ENCODE results near the gene FGB.
"Not testable (repeated sequence)": the region's sequence is repeated elsewhere in the genome, so short reads cannot be mapped to it uniquely, and the experiment has no call there.

FGB gene

DNA sequence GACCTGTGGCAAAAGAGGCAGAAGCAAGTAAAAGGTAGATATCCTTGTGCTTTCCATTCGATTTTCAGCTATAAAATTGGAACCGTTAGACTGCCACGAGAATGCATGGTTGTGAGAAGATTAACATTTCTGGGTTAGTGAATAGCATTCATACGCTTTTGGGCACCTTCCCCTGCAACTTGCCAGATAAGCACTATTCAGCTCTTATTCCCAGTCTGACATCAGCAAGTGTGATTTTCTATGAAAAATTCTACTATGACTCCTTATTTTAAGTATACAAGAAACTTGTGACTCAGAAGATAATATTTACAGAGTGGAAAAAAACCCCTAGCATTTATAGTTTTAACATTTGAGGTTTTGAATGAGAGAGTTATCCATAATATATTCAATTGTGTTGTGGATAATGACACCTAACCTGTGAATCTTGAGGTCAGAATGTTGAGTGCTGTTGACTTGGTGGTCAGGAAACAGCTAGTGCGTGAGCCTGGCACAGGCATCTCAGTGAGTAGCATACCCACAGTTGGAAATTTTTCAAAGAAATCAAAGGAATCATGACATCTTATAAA lies 3.9 kb downstream of the FGB start:
- DNase-seq: no peak

DNA sequence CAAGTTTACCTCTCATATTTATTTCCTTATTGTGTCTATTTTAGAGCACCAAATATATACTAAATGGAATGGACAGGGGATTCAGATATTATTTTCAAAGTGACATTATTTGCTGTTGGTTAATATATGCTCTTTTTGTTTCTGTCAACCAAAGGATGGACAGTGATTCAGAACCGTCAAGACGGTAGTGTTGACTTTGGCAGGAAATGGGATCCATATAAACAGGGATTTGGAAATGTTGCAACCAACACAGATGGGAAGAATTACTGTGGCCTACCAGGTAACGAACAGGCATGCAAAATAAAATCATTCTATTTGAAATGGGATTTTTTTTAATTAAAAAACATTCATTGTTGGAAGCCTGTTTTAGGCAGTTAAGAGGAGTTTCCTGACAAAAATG lies 6.2 kb downstream of the FGB start:
- no peak for DNase-seq

DNA sequence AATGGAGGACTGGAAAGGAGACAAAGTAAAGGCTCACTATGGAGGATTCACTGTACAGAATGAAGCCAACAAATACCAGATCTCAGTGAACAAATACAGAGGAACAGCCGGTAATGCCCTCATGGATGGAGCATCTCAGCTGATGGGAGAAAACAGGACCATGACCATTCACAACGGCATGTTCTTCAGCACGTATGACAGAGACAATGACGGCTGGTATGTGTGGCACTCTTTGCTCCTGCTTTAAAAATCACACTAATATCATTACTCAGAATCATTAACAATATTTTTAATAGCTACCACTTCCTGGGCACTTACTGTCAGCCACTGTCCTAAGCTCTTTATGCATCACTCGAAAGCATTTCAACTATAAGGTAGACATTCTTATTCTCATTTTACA lies 6.8 kb downstream of the FGB start:
- DNase-seq: no peak

DNA sequence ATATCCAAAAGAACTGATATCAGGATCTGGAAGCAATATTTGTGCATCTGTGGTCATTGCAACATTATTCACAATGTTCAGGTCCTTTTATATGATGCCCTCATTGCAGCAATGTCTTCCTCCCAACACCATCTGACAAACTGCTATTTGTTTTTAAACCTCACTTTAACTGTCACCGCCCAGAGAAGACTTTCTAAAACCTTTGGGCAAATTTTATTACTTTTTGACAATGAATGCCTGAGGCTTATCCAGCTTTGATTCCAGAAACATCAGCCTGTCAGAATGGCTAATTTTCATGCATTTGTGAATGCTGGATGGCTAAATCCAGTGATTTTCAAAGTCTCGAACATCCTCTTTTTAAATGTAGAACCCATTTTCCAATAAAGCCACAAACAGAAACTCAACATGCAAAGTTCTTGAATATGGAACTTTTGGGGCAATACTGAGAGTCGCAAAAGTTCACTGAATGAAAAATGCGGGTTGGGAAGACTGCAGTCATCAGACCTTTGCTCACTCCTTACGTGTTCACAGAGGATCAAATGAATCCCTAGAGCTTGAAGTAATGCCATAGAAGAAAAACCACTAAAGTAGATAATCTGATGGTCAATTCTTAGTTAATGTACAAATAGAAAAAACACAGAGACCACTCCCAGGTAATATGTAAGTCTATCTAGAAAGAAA lies 10.5 kb downstream of the FGB start:
- no peak for DNase-seq

DNA sequence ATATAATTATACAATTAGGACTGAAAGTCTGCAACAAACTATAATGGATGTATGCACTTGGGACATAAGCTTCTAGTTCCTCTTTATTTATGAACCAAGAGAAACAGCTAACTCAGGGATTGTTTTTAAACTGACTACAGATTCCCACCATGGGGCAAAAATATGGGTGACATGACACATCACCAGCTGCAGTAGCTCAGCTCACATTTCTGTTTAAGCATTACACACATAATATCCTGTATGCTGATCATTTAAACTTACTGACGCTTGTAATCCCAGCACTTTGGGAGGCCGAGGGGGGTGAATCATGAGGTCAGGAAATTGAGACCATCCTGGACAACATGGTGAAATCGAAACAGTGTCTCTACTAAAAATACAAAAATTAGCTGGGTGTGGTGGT lies 11.5 kb downstream of the FGB start:
- no peak for DNase-seq

DNA sequence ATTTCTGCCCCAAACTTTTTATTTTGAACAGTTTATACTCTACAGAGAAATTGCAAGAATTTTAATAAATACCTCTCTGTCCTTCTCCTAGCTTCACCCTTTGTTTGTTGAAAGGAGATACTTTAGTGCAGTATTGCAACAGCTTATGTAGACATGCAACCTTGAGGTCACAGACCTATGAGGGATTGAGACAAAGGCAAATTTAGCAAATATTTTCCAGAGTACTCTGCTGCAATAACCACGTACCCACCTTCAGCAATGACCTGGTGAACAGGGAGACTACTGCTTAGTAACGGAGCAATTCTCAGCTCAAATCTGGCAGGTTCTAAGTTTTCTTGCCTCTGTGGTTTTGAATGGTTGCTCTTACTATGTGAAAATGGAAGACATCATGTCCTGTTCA lies 14.5 kb downstream of the FGB start:
- no peak for DNase-seq

DNA sequence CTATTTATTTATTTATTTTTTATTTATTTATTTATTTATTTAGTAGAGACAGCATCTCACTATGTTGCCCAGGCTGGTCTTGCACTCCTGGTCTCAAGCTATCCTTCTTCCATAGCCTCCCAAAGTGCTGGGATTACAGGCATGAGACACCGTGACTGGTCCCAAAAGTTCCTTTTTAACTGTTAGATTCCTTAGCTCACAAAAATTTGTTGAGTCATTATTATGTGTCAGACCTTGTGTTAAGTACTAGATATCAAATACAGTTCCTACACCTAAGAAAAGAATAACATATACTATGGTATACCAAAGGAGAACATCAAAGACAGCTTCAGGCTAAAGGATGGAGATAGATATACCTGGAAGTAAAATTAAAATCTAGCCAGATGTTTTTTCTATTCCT lies 16.1 kb downstream of the FGB start:
- no peak for DNase-seq

DNA sequence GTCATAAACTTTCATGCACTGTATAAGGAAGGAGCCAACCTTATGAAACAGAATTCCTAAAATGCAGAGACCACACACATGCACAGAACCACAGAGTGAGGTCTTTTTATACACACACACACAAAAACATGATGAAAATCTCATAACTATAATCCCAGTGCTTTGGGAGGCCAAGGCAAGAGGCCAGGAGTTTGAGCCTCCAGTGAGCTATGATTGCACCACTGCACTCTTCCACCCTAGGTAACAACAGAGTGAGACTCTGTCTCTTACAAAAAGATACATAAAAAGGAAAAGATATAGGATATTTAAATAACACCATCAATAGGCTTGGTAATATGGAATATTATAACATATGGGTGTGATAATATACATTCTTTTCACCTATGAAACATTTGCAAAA lies 17.1 kb downstream of the FGB start:
- DNase-seq: no peak

DNA sequence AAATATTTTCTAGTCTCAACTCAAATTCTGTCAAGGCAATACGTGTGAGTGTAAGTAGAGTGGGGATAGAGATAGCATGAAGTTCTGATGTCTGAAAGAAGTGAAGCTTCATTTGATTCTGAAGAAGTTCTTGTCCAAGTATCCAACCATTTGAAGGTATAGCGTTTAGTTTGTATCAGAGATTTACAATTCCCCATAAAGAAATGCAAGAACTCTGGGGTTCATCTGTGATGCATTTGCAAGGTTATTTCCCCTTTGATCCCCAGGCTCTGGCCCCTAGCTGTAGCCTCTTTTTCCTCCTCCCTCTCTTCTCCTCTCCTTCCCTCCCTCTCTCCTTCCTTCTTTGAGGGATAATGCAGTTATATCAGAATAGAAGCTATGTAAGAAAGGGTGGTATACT lies 19.9 kb downstream of the FGB start:
- DNase-seq: no peak

DNA sequence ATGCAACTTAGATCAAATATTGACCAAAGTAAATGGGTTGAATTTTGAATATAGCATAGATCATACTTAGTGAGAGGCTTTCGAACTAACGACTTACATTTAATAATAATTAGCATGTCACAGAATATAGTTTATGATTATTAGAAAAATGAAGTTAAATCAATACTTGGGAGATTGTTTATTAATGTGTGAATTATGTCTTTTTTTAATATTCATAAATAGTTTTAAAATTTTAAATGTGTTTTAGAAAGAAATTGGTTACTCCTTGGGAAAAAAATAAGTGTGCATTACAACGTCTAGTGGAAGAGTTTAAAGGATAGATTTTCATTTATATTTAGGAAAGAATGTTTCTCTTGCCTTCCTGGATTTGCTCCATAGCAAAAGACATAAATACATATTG lies 20.4 kb downstream of the FGB start:
- no peak for DNase-seq

DNA sequence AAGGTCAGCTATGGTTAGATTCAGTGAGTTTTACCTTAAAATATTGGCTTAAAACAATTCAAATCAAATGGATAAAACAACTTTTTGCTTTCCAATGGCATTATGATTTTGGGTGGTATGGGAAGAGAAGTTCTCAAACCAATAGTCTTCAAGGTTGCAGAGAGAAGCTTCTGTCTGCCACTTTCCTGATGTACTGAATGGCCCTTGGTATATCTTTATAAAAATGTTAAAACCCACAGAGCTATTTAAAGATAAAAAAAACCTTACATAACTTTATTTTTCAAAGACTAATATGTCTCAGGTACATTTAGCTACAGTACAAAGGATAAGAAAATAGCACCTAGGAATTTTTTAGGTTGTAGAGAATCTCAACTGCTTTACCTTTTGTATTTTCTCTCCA lies 20.9 kb downstream of the FGB start:
- DNase-seq: no peak

DNA sequence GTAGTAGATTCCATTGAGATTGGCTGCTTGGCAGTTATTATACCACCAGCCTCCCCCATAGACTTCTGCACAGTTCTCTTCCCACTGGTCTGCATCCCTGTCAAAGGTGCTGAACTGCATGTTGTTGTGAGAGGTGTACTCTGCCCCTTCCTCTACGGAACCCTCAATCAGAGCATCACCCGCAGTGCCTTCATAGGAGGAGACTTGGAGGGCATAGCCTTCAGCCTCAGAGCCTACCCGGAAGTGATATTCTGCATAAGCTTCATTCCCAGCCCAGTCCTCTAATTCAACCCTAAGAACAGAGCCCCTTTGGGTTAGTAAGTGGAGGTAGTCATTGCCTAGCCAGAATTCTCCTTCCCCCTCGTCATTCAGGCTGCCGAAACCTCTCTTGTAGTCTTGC lies 21.4 kb downstream of the FGB start:
- no peak for DNase-seq

DNA sequence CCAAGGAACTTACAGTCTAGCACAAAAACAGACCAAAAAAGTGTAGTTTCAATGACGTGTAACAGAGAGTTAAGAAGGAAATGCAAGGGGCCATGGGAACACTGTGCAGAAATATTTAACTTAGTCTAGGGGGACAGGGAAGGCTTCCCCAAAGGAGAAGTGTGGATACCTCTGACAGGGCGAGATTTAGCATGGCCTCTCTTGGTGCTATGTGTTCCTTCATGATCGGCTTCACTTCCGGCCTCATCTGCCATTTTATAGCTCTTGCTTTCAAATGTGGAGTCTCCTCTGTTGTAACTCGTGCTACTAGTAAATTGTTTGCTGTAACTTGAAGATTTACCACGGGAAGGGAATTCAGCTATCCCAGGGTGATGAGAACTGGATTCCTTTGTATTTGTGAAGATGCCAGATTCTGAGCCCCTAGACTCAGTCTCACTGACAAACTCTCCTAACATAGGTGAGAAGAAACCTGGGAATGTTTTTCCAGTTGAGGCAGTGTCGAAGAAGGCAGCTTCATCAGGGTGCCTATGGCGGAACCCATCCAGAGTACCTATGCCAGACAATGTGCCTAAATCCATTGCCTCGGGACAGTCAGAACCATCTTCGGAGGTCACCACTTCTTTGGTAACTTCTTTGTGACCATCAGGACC lies 22.7 kb downstream of the FGB start:
- no peak for DNase-seq

DNA sequence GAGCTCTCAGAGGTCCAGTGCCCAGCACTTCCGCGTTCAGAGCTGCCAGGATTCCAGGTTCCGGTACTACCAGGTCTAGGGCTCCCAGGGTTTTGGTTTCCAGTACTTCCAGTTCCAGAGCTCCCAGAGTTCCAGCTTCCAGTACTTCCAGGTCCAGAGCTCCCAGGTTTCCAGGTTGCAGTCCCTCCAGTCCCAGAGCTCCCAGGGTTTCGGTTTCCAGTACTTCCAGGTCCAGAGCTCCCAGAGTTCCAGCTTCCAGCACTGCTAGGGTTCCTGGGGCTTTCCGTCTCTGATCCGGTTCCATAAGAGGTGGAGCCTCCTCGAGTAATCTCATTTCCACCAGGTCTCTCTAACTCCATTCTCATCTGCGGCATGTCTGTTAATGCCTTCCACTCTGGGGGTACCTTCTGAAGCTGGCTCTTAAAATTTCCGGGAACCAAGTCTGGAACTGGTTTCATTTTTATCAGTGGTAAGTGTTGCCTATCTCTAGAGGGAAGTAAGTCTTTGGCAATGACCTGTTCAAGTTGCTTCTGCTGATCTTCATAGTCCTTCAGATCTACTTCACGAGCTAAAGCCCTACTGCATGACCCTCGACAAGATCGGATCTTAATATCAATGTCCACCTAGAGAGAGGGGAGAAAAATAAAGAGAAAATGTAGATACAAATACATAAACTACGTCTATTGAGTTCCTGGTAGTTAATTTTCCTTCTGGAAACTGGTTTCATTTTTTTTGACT lies 23.7 kb downstream of the FGB start:
- no peak for DNase-seq

DNA sequence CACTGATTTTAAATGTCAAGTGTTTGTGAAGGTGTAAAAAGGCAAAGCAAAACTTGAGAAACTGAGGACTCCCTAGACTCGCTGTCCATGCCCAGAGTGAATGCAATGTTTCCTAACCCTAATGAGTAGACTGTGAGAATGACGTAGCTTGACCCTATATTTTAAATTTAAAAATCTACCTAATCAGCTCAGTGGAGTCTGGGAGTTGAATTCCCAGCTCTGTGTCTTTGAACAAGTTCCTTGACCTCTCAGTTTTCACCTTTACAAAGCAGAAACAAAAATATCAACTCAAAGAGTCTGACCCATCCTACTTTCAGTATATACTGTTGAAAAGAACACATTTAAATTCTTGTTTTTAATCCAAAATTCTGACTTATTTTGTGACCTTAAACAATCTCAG lies 25.4 kb downstream of the FGB start:
- no peak for DNase-seq

DNA sequence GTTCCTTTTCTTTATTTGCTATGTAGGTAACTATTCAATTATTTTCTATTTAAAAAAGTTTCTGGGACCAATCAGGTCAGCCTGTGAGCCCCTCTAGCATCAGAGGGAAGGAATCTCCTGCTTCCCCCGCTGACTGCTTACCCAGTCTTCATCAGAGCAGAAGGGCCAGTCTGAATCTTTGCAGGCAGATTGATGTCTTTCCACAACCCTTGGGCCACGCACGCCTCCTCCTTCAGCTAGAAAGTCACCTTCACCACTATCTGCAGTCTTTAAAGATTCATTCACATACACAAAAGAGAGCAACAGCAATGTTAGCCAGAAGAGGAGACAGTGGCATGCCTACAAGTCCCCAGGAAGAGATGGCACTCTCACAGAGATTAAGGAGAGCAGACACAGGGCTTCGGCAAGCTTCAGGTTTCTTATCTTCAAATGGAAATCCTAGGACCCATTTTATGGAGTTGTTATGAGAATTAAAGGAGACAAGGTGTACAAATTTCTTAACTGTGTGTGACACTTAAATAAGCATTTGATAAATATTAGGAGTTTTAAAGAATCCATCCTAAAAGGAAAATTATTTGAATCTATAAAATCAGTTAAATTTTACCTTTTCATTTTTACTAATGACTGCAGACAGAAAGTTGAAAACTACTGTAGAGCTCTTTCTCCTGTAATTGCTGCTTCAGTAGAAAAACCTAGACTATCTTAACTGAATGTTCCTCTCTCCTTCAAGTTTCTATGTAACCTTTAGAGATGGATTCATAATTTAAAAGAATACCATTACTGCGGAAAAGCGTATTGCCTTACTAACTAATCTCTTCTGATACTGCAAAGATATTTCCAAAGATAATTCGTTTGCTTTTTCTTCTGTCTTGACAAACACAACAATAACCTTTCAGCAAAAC lies 26.7 kb downstream of the FGB start:
- DNase-seq: no peak

DNA sequence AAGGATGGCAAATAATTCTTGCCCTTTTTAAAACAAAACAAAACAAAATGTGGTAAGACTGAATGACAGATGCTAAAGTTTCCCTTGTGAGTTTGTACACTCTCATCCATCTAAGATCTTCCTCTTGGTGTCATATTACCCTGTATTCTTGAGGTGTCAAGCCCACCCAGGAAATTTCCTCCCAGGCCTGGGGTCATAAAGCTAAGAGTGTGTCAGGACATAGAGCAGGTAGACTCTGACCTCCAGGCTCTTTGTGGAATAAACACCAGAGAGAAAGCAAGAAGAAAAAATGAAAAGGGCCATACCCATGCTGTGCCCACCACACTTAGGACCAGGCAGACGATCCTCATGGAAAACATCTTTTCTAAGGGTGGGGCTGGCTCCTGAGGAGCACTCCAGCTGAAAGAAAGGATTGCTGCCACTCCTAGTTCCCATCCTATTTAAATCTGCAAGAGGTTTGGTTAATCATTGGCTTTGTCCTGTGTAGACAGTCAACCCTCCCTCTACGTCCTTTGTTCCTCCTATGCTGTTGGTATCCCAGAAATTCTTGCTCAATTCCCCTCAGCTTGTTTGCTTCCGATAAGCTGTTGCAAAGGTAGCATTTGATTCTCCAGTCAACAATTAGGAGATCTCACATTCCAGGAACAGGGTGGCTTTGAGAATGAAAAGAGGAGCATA lies 27.7 kb downstream of the FGB start, which contains the start of gene FGA:
TSS of gene FGA (minus strand) at position 414 of the 678 bp plus-strand sequence. CDS start at position 359, 55 bp downstream.
- no peak for DNase-seq

DNA sequence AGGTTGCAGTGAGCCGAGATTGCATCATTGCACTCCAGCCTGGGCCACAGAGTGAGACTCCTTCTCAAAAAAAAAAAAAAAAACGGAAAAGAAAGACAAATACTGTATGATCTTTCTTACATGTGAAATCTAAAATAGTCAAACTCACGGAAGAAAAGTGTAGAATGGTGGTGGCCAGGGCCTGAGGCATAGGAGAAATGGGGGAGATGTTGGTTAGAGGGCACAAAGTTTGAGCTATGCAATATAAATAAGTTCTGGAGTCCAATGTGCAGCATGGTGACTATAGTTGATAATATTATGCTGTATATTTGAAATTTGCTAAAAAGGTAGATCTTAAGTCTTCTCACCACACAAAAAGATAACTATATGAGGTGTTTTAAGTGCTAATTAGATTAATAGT lies 29.1 kb downstream of the FGB start:
- no peak for DNase-seq

DNA sequence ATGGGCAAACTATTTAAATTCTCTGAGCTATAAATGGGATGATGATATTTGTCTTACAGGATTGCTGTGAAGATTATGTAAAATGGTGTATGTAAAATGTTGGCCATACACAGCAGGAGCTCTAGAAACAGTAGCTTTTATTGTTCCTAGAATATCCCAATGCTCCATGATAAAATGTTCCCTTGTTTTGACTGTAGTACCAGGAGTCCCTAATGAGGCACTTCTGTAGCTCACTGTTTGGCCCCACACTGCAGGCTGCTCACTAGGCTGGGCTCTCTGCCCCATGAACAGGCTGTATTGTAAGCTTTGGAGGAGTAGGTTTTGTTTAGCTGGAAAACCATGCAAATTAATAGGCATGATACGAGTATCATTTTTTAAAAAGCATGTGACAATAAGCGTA lies 31.1 kb downstream of the FGB start:
- DNase-seq: no peak

DNA sequence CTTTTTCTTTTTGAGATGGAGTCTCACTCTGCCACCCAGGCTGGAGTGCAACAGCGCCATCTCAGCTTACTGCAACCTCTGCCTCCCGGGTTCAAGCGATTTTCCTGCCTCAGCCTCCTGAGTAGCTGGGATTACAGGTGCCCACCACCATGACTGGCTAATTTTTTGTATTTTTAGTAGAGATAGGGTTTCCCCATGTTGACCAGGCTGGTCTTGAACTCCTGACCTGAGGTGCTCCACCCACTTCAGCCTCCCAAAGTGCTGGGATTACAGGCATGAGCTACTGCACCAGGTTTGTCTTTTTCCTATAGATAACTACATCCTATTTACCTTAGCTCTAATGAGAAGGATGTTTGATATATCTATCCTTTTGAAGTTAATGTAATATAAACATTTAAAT lies 31.5 kb downstream of the FGB start:
- not testable (repeated sequence) for DNase-seq

DNA sequence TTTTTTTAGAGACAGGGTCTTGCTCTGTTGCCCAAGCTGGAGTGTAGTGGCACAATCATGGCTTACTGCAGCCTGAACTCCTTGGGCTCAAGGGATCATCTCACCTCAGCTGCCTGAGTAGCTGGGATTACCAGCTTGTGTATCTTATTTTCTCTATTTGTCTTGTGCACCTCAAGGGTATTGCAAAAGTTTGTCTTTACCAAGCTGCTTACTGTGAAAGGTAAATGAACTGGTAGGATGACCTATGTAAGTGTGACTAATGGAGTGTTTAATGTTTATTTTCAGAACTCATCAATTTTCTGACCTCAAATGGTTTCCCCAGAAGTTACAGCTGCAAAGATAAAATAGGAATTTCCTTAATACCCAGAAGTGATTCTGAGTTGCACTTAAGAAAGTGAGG lies 33.0 kb downstream of the FGB start:
- DNase-seq: no peak

DNA sequence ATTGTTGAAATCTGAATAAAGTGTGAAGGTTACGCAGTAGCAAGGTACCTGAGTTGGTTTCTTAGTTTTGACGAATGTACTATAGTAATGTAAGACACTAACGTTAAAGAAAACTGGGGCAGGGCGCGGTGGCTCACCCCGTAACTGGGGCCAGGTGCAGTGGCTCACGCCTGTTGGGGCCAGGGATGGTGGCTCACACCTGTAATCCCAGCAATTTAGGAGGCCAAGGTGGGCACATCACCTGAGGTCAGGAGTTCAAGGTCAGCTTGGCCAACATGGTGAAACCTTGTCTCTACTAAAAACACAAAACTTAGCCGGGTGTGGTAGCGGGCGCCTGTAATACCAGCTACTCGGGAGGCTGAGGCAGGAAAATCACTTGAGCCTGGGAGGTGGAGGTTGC lies 34.5 kb downstream of the FGB start:
- not testable (repeated sequence) for DNase-seq

Data from SHP77 (cell line).